HG03575 (cell line): Measurements from ENCODE around the gene PNLDC1.

Experiments used
- ATAC-seq: cut with Tn5 transposase; IDR thresholded peaks from one replicate; pipeline ENCODE4 v1.9.1; 2021; ENCODE audit not compliant: unreplicated experiment, insufficient number of reproducible peaks, low FRiP score; ENCODE audit errors: extremely low read depth

The PNLDC1 gene, protein sequence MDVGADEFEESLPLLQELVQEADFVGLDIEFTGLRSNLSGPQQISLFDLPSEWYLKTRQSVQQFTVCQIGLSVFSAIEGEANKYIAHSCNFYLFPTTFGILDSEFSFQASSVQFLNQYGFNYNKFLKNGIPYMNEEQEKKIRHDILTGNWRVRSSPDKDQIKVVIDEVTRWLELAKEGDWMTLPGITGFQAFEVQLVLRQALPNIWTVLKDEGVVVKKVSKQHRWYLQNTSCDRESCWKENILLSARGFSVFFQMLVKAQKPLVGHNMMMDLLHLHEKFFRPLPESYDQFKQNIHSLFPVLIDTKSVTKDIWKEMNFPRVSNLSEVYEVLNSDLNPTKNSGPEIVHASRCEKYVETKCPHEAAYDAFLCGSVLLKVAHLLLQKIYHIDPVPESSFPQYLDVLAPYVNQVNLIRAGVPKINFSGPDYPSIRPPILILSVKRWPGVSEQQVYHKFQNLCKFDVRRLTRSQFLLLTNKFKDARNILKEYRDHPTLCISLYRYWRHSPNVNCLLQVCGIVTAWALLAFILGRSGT

DNA sequence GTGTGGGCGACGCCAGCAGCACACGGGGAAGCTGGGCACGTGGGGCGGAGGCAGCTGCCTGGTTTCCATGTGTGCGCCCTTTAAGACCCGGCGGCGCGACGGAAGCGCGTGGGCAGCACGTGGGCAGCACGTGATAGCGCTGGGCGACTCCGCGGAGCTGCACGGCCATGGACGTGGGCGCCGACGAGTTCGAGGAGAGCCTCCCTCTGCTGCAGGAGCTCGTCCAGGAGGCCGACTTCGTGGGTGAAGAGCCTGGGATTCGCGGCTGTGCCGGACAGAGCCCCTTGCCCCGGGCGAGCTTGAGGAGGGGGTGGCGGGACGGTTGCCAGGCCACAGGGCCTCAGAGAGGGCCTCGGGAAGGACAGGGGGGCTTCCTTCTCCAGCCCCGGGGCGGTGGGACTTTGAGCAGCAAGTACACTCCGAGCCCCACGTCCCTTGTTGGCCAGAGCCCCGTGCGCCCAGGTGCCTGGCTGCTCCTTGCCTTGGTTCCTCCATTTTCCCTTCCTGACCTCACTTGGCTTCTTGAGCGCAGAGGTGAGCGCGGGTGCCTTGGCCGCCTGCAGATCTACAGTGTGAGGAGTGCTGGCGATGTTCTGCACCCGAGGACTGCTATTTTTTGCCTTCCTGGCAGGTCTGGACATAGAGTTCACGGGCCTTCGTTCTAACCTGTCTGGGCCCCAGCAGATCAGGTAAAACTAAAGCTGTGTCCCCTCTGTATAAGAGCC is at the start of gene PNLDC1:
Gene PNLDC1, plus strand, starts transcription at position 136 of the 725 bp plus-strand sequence. Its CDS starts 32 bp downstream, at position 168.
- no peak for ATAC-seq

DNA sequence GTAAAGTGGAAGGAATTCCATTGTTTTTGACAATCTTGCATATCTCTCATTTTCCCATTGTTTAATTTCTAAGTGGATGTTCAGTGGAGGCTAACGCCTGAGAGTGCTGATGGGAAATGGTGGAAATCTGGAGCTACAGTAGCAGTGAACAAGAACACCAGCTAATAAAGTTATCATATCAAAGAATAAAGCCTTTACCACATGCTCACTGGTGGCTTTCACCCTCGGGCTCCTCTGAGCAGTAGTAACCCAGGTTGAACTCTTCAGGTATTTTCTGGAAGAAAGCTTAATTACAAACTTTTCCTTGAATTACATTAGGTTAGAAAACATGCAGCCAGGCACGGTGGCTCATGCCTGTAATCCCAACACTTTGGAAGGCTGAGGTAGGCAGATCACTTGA is 48.6 kb upstream of the PNLDC1 start:
- no peak for ATAC-seq

DNA sequence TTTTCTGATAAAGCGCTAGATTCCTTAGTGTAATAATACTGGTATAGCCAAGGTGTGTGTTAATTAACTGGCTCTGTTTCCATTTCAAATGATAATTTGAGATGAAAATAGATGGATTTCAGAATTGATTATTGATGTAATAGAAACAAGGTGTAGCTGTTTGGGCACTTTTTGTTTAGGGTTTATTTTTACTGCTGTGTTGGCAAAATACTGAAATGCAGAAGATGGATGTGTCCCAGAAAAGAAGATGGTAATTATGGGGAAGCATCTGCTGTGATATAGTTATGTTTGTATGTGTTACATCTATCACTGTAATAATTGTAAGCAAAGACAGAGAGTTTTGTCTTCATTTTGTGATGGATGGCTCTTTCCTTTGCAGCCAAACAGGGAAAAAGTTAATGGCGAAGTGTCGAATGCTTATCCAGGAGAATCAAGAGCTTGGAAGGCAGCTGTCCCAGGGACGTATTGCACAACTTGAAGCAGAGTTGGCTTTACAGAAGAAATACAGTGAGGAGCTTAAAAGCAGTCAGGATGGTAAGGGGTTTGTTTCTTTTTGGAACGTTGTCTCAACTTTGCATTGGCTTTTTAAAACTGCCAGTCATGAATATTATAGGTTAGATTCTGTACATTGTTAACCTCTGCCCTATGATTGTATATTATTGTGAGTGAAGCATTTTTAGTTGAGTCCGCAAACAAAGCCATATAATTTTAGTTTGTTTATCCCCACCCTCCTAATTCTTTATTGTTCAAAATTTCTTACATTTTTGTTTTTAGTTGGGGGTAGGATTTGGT is 46.8 kb upstream of the PNLDC1 start:
- no peak for ATAC-seq

DNA sequence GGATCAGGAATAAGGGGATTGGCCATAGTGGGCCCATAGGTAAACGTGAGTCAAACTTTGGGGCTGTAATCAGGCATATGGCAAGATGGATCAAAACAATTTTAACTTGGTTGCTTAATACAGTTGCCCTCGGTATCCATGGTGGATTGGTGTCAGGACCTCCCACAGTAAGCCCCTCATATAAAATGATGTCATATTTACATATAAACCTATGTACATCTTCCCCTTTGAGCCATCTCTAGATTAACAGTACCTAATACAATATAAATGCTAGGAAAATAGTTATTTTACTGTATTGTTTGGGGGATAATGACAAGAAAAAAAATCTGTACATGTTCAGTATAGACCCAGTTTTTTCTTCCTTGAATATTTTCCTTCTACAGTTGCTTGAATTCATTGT is 45.7 kb upstream of the PNLDC1 start:
- ATAC-seq = no peak

DNA sequence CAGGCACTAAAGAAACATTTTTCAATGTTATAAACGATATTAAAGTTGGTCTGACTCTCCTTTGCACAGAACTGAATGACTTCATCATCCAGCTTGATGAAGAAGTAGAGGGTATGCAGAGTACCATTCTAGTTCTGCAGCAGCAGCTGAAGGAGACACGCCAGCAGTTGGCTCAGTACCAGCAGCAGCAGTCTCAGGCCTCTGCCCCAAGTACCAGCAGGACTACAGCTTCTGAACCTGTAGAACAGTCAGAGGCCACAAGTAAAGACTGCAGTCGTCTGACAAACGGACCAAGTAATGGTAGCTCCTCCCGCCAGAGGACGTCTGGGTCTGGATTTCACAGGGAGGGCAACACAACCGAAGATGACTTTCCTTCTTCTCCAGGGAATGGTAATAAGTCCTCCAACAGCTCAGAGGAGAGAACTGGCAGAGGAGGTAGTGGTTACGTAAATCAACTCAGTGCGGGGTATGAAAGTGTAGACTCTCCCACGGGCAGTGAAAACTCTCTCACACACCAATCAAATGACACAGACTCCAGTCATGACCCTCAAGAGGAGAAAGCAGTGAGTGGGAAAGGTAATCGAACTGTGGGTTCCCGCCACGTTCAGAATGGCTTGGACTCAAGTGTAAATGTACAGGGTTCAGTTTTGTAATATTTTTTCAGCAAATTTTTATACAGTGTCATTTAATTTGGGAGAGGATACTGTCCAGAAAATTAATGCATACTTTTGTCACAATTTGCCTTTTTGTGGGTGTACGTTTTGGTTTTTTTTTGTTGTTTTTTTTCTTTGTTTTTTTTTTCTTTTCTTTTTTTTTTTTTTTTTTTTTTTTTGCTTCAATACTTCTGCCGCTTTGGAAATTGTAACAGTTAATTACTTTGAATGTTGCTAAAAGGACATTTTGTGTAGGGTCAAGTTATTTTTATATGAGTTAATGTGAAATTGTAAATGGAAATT is 44.8 kb upstream of the PNLDC1 start:
- ATAC-seq = no peak

DNA sequence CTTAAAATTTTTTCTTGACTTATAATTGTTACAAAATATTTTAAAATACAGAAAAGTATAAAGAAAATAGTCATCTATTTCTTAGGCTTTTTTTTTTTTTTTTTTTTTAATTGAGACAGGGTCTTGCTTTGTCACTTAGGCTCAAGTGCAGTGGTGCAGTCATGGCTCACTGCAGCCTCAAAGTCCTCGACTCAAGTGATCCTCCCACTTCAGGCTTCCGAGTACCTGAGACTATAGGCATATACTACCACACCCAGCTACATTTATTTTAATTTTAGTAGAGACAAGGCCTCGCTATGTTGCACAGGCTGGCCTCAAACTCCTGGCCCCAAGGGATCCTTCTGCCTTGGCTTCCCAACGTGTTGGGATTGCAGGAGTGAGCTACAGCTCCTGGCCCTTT is 43.6 kb upstream of the PNLDC1 start:
- ATAC-seq = no peak

DNA sequence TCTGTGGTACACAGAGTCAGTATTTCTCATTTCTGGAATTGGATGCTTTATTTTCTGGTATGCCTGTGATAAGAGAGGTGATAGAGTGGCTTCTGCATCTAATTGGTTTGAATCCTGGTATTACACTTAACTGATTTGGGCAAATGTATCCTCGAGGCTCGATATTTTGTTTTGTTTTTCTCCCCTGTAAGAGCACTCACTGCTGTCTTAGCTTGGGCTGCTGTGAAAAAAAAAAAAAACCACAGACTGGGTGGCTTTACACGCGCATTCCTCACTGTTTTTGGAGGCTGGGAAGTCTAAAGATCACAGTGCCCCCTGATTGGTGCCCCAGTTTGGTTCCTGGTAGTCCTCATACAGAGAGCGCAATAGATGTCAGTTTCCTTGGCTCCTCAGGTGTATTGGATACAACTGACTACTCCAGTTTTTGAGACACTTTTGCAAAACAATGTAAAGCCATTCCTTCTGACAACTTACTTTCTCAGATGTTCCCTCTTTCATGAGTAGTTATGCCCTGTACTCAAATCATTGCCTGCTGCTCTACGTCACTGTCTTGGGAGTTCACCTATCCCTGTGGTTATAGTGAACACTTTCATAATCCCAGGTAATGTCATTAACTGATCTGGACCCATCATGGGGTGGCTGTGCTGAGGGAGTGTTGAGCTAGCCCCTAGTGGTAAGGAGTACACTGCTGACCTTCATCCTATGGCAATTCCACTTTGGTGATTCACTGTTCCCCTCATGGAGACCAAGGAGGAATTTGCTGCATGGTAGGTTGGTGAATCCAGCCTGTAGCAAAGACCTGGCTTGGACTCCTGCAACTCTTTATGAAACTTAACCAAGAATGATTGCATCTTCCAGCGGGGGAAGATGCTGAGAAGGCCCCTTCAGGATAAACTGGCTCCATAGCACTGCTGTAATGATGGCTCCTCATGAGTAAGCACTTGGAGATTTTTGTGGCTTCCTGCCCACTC is 41.8 kb upstream of the PNLDC1 start:
- ATAC-seq = no peak

DNA sequence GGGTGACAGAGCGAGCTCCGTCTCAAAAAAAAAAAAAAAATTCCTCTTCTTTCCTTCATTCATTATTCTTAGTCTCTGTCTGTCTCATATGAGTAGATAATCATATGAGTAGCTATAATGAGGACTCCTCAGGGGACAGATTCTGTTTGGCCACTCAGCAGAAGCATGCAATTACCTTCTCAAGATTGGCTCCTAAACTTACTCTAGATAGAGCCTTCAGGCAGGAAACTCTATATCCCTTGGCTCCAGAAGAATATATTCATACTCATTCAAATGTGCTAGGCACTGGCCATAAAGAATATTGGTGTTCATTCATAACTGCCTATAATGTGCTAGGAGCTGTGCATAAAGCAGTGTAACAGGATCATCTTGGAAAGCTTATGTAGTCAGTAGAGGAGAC is 40.4 kb upstream of the PNLDC1 start:
- no peak for ATAC-seq

DNA sequence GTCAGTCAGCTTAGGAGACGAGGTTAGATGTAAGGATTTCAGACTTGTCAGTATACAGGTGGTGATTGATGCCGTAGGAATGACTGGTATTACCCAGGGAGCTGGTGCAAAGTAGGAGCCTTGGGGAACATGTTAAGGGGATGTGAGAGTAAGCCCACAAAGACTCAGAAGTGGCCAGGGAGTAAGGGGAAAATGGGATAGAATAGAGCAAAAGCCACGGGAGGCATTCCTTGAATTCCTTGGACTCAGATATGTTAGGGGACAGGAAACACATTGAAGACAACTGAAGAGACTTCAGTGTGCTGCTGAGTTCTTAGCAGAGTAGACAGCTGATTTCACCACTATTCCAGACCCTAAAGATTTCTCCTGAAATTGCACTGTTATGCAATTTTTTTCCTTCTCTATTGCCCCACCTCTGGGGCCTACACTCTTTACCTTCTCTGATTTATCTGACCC is 39.4 kb upstream of the PNLDC1 start:
- ATAC-seq = no peak

DNA sequence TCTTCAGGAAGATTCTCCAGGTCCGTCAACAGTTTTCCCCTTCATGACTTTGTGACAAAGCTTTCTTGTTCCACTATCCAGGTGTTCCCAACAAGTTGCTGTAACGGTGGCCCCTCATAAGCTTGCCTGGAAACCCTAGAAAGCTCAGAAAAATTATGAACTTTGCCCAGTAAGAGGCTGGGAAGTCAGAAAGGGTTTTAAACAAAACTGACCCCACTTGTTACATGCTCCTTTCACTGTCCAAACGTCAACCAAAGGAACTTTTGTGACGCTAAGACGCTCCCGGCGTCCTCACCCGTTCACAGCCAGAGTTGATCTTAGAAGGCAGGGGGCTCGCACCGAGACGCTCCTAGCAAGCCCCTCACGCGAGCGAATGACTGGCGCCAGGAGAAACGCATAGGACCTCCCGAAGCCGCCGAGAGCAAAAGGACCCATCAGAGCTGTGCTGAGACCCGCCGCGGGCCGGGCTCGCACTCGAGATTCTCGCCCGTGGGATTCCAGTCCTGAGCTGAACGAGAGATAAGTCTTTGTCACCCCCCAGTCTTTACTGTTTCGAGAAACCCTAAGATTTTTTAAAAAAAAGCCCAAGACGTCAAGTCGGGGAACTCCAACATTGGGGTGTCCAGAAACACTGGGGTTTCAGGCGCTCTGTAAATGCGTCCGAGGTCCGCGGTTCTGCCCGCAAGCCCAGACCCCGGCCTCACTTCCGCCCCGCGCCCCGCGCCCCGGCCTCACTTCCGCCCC is 38.8 kb upstream of the PNLDC1 start:
- no peak for ATAC-seq

DNA sequence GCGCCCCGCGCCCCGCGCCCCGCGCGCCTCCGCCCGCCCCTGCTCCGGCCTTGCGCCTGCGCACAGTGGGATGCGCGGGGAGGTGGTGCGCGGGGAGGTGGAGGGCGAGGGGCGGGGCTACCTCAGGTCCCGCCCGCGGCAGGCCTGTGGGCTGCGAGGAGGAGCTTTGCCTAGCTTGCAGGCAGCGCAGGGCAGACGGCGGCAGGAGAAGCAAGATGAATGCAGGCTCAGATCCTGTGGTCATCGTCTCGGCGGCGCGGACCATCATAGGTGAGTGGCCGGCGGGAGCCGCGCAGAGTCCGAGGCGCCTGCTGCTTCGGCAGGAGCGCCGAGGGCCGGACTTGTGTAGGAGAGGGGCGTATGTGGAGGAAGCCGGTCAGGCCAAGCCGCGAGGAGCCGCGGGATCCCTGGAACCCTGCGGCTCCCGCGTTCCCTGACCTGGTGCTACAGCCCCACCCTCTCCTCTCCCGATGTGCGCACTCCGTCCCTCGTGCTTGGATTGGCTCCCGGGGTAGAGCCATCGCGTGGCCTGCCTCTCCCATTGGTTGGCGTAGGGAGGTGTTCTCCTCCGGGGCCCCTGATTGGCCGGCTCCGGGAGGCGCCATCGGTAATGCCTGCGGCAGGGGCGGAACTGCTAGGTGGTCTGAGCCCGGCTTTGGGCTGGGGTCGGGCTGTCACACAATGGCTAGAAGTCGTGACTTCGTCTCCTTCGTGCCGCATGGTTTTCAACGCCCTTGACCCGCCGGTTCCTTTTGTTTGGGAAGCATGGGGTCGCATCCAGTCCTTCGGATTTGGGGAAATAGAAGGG is 38.0 kb upstream of the PNLDC1 start, which contains the start of gene ACAT2:
Gene ACAT2, plus strand, starts transcription at position 173 of the 808 bp plus-strand sequence. Its CDS starts 43 bp downstream, at position 216.
- peak; percentile 88 for ATAC-seq

DNA sequence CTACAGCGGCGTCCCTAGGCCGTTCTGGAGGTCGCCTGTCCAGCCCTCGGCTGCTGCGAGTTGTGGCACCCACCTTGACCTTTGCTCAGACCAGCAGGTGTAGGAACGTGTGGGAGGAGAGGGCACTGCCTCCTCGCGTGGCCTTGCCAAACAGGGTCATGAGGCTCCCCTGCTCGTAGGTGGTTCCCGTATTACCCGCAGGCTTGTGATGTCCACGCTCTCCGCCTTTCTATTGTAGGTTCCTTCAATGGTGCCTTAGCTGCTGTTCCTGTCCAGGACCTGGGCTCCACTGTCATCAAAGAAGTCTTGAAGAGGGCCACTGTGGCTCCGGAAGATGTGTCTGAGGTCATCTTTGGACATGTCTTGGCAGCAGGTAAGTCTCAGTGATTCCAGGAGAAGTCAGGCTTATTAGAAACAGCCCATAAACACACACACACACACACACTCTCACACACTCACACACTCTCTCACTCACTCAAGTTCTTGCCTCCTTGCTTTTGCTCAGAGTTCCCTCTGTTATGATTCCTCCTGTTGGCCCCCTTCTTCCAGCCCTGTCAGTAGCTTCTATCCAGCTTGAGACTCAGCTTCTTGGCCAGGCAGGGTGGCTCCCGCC is 37.3 kb upstream of the PNLDC1 start:
- peak; percentile 9 for ATAC-seq

DNA sequence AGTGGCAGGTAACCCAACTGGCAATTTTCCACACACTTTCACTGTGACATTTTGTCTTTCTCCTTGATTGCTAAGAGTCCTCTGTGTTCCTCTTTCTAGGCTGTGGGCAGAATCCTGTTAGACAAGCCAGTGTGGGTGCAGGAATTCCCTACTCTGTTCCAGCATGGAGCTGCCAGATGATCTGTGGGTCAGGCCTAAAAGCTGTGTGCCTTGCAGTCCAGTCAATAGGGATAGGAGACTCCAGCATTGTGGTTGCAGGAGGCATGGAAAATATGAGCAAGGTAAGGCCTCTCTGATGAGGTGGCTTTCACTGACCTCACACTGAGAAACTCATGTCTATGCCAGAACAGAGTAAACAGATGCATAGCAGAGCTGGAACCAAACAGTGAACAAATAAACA is 33.2 kb upstream of the PNLDC1 start:
- no peak for ATAC-seq

DNA sequence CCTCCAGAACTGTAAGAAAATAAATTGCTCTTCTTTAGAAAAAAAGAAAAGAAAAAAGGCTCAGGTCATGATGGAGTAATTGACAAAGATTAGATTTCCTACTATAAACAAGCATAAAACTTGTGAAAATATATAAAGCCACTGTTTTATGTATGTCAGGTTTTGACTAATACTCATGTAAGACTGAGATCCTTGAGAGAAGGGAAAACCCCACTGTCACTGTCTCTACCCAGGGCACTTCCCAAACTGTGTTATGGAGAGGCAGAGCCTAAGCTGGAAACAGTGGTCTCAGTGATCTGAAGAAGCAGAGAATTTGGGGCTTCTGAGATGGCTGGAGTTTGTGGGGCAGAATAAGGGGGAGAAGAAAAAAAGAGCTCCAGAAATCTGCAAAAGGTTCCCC is 30.6 kb upstream of the PNLDC1 start:
- ATAC-seq = no peak

DNA sequence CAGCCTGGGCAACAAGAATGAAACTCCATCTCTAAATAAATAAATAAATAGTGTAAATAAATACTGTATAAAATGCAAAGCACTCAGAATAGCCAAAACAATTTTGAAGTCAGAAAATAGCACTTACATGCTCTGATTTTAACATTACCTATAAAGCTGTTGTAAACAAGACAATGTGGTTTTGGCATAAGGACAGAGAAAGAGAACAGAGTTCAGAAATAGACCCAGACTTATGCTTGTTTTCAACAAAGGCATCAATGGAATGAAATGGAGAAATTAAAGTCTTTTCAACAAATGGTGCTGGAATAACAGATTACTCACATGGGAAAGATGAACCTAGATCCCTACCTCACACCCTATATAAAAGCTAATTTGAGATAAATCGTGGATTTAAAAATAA is 27.9 kb upstream of the PNLDC1 start:
- no peak for ATAC-seq
